Heart left ventricle (tissue), 16 donors: Measurements from ENCODE around the gene DNM2. TPM values are rescaled to one million over a fixed set of nuclear protein-coding genes. Genes with fewer than 3 reads are reported as not detected.

Experiments used
- ATAC-seq, 4 donors: fragments of 200-7000 bp; cut with Tn5 transposase; one replicate each; pipeline ENCODE4 v1.9.1; 2020 to 2022; ENCODE audit warnings: moderate library complexity in 4 of 4, mild to moderate bottlenecking in 3 of 4, moderate number of reproducible peaks in 1 of 4
- DNase-seq, 5 donors: peaks; one replicate each; pipeline ENCODE4 v3.0.0-alpha.2; 2020
- H3K27ac ChIP-seq, 12 donors: fragments of 200-600 bp; sonication (generic) in 4 of 12; one replicate each; pipeline versions ENCODE4 v1.5.0 to v1.8.0; 2016 to 2022; ENCODE audit warnings: mild to moderate bottlenecking in 2 of 12
- H3K27me3 ChIP-seq, 9 donors: fragments of 200-600 bp; sonication (generic) in 2 of 9; one replicate each; pipeline versions ENCODE4 v1.5.1 to v1.8.0; 2016 to 2022; ENCODE audit warnings: mild to moderate bottlenecking in 3 of 9
- H3K36me3 ChIP-seq, 9 donors: fragments of 200-600 bp; sonication (generic) in 2 of 9; one replicate each; pipeline versions ENCODE4 v1.5.0 to v1.8.0; 2018 to 2022; ENCODE audit warnings: mild to moderate bottlenecking in 2 of 9
- H3K4me1 ChIP-seq, 12 donors: fragments of 200-600 bp; sonication (generic) in 4 of 12; one replicate each; pipeline versions ENCODE4 v1.5.0 to v1.8.0; 2016 to 2022; ENCODE audit warnings: mild to moderate bottlenecking in 3 of 12
- H3K4me3 ChIP-seq, 12 donors: fragments of 200-600 bp; sonication (generic) in 4 of 12; one replicate each; pipeline versions ENCODE4 v1.5.0 to v1.8.0; 2017 to 2022; ENCODE audit warnings: mild to moderate bottlenecking in 9 of 12, moderate library complexity in 4 of 12
- H3K9me3 ChIP-seq, 12 donors: fragments of 200-600 bp; sonication (generic) in 4 of 12; one replicate each; pipeline versions ENCODE4 v1.5.0 to v1.8.0; 2016 to 2022; ENCODE audit warnings: mild to moderate bottlenecking in 1 of 12
- CTCF ChIP-seq, 12 donors: fragments of 200-600 bp; sonication (generic) in 4 of 12; IDR thresholded peaks; one replicate each; pipeline versions ENCODE4 v1.5.0 to v1.8.0; 2018 to 2022; ENCODE audit warnings: antibody characterized with exemption in 12 of 12, mild to moderate bottlenecking in 5 of 12
- POLR2A ChIP-seq, 2 donors: fragments of 450-650 bp; IDR thresholded peaks; one replicate each; pipeline ENCODE4 v1.6.1; 2017; ENCODE audit warnings: antibody characterized with exemption in 2 of 2, mild to moderate bottlenecking in 2 of 2, moderate library complexity in 2 of 2
- WGBS, 4 donors: extraction: QIAGEN DNeasy Blood & Tissue Kit in 2 of 4; methylation state at CpG; one replicate each; pipeline versions ENCODE4 v1.1.5 to v1.1.7; 2013 to 2018; 5-methylcytosine and 5-hydroxymethylcytosine counted together
- intact Hi-C, 10 donors: fragments of 100-400 bp; cut with DNase I; formaldehyde crosslinking; loops; one replicate each; pipeline versions ENCODE4 v1.11.1 to v1.14.2; 2022
- polyA plus RNA-seq, 2 donors: library from polyadenylated mRNA; stranded (reverse); fragments of 200-250 nt; gene quantifications; one replicate each; pipeline ENCODE4 v1.2.3, GENCODE V29; 2013
- total RNA-seq, 9 donors: library from RNA; depleted of rRNA in 2 of 9; stranded (reverse); fragments of >200 nt in 2 of 9; fragmentation: NEBNext Ultra II Directional in 3 of 9; extraction: Animal tissue kit (Norgen Biotek cat#: 25700) in 3 of 9; gene quantifications; one replicate each; pipeline versions ENCODE4 v1.1.0 to v1.2.4, GENCODE V29; 2016 to 2023
- donor health status: ischemic (EF 13 %, LVEDD 7.1; RV severe dilation, severe dysfunction).
- donor health status: healthy with polysubstance abuse.
- donor health status: DM: no; HTN: yes; CAD: no.
- donor health status: DM: no; HTN: no; CAD: no.
- donor health status: ischemic (EF 25% LVEDD 6.9; RV normal size, moderate dysfunction).
- donor health status: ischemic (EF 25% LVEDD 5.7; RV mildly dilated, moderate dysfunction).
- donor health status: healthy.
- donor health status: DM: yes; HTN: yes; CAD: no.
- donor health status: ischemic (EF 35%, LVEDD 5.7; RV mildly dilated, moderate dysfunction).
- donor health status: nonischemic (EF 11% LVEDD 7.7; RV severe dilation, severe dysfunction).
- donor health status: DM: yes; HTN: yes; CAD: no.
- donor health status: PGD.
- donor health status: ischemic (EF 29% LVEDD 5.4; RV normal size, mild dysfunction).
- donor health status: nonischemic (EF 23%, LVEDD 6.1; RV moderate dilation, normal function).

DNM2 gene
- total and polyA plus RNA-seq, 11 donors = 98.9 to 204 (median 131) TPM

GRCh38 chr19:10692673-10693264, 25.1 kb upstream of the DNM2 start:
- peaks cover 0 to 55% (median 50%) of the 10 kb centered on the region in 9 donors for H3K36me3 ChIP-seq
- intact Hi-C loops = loop anchor here in 3 of 10 donors (5.0 kb wide), 2 partner anchors 35 to 110 kb away; no protein-coding TSS in a partner anchor
- H3K9me3 ChIP-seq = no peaks in the 10 kb centered on the region
- H3K27ac ChIP-seq = no peak overlapping the region
- DNase-seq = no peak
- ATAC-seq = no peak
- H3K4me3 ChIP-seq = no peak overlapping the region
- whole genome bisulfite sequencing, 4 donors = 89 to 93% (median 90%) methylated on average over 5 of the region's 5 CpGs
- no peaks in the 10 kb centered on the region for H3K27me3 ChIP-seq
- no peak for TF ChIP-seq POLR2A (IDR thresholded peaks at IDR 0.05)
- no peak for TF ChIP-seq CTCF (IDR thresholded peaks at IDR 0.05)
- H3K4me1 ChIP-seq = peaks cover 0 to 15% (median 9%) of the 10 kb centered on the region in 12 donors

DNA sequence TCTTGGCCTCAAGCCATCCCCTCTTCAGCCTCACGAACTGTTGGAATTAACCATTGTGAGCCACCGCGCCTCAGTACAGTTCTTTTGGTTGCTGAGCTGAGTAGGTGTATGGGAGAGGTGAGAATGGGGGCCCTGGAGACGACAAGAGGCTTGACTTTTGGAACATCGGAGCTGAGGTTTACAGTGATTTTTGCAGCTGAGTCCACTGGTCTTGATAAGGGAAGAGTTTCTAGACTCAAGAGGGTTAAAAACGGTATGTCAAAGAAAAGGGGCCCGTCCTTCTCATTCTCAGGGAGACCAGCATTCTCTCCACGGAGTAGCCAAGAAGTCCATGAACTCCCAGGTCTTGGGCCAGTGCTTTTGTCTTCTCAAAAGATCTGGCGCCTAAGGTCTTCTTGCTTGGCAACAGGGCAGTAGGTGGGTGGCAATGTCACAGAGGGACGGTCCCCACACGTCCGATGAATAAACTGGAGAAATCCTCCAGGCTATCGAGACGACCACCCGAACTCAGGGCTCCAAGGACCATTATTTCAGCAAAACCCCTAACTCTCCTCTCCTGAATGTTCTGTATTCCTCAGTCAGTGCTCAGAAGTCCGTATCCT, 23.1 kb upstream of the DNM2 start:
- Histone ChIP-seq H3K9me3 (no peaks in the 10 kb centered on the region), H3K4me1 (peaks cover 0 to 15% (median 9%) of the 10 kb centered on the region in 12 donors), H3K4me3 (peak overlapping the region in 1 of 12 donors; percentile 47), H3K27me3 (no peaks in the 10 kb centered on the region), H3K36me3 (peaks cover 0 to 35% (median 30%) of the 10 kb centered on the region in 9 donors), H3K27ac (no peak overlapping the region)
- intact Hi-C loops = loop anchor here in 7 of 10 donors (5.0 kb wide), 5 partner anchors 33 to 588 kb away; partner anchors contain the start of genes ILF3 (in 1 of the 7) and PPAN (in 1 of the 7)
- WGBS, 4 donors = 41 to 47% (median 43%) methylated on average over 16 of the region's 16 CpGs
- TF ChIP-seq CTCF (IDR thresholded peaks at IDR 0.05) (no peak), POLR2A (IDR thresholded peaks at IDR 0.05) (no peak)
- DNase-seq = no peak
- no peak for ATAC-seq

GRCh38 chr19:10695401-10696398, 22.2 kb upstream of the DNM2 start:
- no peak overlapping the region for H3K27ac ChIP-seq
- TF ChIP-seq CTCF (IDR thresholded peaks at IDR 0.05) (no peak), POLR2A (IDR thresholded peaks at IDR 0.05) (no peak)
- intact Hi-C loops = loop anchor here in 6 of 10 donors (5.0 kb wide), 5 partner anchors 33 to 588 kb away; partner anchors contain the start of genes ILF3 (in 1 of the 6) and PPAN (in 1 of the 6)
- peak overlapping the region in 9 of 12 donors; percentile 21 to 47 (median 33) for H3K4me3 ChIP-seq
- peak; percentile 96 to 99 (median 98) for ATAC-seq
- H3K9me3 ChIP-seq = no peaks in the 10 kb centered on the region
- H3K27me3 ChIP-seq = no peaks in the 10 kb centered on the region
- peaks cover 0 to 26% (median 21%) of the 10 kb centered on the region in 9 donors for H3K36me3 ChIP-seq
- 9 to 16% (median 10%) methylated on average over 40 to 59 of the region's 59 CpGs for WGBS, 4 donors
- peaks cover 0 to 15% (median 9%) of the 10 kb centered on the region in 12 donors for H3K4me1 ChIP-seq
- peak; percentile 92 to 97 (median 96) for DNase-seq
